Activated T-helper 1 cell treated with anti-CD3 and anti-CD28 coated beads, Interleukin-2, amount 50 U/mL, for 16 hours (primary cell): ENCODE results near the gene LCMT1.
A peak's percentile ranks its signal among the peaks of the same experiment; 100 is the strongest.
"Not testable (repeated sequence)": the region's sequence is repeated elsewhere in the genome, so short reads cannot be mapped to it uniquely, and the experiment has no call there.

ENCODE experiments used
- DNase-seq, 2 donors: peaks; one replicate each; pipeline ENCODE4 v3.0.0-alpha.2; 2020; ENCODE audit warnings: low read depth in 1 of 2, low spot score in 1 of 2

Gene LCMT1

DNA sequence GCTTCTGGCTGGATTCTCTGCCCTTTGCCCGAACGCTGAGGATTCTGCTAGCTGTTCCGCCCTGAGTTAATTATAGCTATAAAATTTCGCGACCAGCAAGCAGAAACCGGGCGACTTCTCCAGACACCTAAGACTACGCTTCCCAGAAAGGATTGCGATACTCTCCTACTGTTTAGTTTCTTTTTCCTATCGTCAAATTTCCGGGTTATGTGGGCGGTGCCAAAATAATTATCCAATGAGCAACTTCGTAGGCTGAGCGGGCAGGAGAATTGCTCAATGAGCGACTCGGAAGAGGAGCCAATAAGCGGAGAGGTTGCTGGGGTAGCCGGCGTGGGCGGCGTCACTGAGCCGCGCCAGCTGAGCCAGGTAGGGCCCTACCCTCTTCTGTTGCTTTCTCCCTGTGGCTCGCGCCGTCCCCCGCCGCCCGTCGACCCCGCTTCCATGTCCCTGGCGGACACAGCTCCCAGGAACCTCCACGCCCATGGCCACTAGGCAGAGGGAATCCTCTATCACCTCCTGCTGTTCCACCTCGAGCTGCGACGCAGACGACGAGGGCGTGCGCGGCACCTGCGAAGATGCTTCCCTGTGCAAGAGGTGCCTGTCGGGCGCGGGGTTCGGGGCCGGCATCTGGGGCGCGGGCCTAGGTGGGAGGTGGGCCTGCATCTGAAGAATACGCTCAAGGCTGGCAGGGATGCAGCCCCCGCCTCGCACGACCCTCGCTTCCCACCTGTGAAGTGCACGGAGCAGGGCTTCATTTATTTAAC lies at the start of gene LCMT1:
Gene LCMT1, plus strand, starts transcription at position 340 of the 764 bp plus-strand sequence. Its CDS starts 142 bp downstream, at position 482.
- DNase-seq: peak; percentile 63 to 85

GRCh38 chr16:25063102-25063501 lies 48.4 kb upstream of the LCMT1 start:
- no peak for DNase-seq

DNA sequence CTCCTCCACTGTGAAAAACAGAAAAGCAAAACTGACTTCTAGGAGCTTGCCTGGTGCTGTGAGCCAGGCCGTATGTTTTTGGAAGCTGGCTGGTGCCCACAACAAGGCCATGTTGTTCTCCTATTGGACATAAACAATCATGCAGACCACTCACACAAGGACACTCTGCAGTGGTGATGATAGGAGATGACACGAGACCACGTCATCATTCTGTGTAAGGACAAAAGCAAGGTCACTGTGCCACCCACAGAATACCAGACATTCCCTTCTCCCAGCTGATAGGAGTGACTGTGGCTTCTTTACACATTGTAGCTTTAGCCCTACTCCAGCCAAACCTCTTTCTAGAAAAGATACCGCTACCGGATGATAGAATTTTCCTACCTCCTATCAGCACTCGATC lies 47.7 kb upstream of the LCMT1 start:
- DNase-seq: no peak

GRCh38 chr16:25064281-25064680 lies 47.3 kb upstream of the LCMT1 start:
- DNase-seq: not testable (repeated sequence)

DNA sequence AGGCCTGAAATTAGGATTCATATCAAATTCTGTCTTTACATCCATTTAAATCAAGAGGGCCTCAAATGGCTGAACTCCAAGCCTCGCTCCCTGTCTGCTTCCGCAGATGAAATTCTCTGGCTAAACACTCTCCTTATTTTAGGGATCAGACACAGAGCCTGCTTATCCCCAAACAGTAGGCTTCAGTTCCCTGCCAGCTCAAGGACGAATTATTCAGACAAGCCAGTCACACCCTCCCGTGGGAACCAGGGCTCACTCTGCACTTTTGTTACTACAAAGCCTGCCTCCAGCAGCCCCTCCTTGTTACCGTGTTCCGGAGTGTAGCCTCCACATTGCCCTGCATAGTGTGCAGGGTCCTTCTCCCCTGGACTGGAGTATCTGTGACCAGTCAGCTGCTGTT lies 46.6 kb upstream of the LCMT1 start:
- no peak for DNase-seq

GRCh38 chr16:25065899-25066298 lies 45.6 kb upstream of the LCMT1 start:
- DNase-seq: no peak

DNA sequence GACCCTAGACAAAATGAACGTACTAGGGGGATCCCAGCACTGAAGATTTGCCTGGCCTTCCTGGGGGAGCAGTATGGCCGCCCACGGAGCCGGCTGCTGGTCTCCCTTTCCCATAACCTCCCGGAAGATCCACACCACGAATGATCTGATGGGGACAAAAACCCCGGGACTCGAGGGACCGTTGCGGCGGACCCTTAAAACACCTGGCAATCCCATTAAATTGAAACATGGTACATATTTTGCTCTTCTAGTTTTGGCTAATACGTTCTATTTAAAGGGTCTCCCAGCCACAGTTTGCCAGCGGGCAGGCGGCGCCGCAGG lies 45.2 kb upstream of the LCMT1 start:
- no peak for DNase-seq

GRCh38 chr16:25066747-25067631 lies 44.6 kb upstream of the LCMT1 start:
- peak; percentile 68 to 71 for DNase-seq

GRCh38 chr16:25073854-25074253 lies 37.7 kb upstream of the LCMT1 start:
- no peak for DNase-seq

- no peak for DNase-seq
Observed at GRCh38 chr16:25078386-25078978, 33.1 kb upstream of the LCMT1 start.

- DNase-seq: no peak
Observed at GRCh38 chr16:25079637-25080378, 31.7 kb upstream of the LCMT1 start.

GRCh38 chr16:25080420-25081131 lies 31.0 kb upstream of the LCMT1 start:
- DNase-seq: no peak

- no peak for DNase-seq
Observed at GRCh38 chr16:25081702-25082101, 29.8 kb upstream of the LCMT1 start.

DNA sequence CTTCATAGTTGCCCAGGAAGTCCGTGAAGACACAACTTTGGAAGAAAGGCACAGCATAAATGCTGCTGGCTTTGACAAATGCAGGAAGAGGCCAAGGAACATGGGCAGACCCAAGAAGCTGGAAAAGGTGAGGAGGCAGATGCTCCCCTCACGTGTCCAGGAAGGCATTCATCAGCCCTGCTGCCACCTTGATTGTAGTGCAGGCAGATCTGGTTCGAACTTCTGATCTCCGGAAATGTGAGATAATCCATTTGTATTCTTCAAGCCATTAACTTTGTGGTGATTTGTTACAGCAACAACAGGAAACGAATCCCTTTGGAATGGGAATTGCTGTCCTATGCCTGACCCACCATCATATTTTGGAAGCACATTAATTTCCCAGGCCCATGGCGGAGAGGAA lies 28.5 kb upstream of the LCMT1 start:
- no peak for DNase-seq

DNA sequence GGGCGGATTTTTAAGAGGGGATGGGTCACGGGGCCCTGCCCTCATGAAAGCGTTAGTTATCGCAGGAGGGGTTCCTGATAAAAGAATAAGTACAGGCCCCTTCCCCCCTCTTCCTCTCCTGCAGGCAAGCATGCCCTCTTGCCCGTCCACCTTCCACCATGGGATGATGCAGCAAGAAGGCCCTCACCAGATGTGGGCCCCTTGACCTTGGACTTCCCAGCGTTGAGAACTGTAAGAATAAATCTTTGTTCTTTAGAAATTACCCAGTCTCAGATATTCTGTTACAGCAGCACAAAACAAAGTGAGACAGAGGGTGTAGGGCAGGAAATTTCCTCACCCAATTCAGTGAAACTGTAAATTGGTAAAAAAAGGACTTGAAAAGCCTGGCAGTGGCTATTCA lies 27.8 kb upstream of the LCMT1 start:
- DNase-seq: no peak

DNA sequence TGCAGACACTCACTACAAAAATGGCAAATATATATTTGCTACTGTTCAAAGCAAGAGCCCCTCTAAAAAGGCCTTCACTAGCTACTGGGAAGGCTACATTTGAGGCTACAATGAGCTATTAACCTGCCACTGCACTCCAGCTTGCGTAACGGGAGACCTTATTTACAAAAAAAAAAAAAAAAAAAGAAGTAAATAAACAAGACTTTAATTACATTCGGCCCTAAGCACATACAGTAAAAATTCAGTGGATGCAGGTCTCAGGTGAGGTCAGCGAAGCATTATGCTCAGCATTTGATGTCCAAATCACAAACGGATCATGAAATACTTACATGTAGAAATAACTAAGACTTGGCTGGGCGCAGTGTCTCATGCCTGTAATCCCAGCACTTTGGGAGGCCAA lies 26.7 kb upstream of the LCMT1 start:
- no peak for DNase-seq

- no peak for DNase-seq
Observed at GRCh38 chr16:25087761-25088160, 23.8 kb upstream of the LCMT1 start.

DNA sequence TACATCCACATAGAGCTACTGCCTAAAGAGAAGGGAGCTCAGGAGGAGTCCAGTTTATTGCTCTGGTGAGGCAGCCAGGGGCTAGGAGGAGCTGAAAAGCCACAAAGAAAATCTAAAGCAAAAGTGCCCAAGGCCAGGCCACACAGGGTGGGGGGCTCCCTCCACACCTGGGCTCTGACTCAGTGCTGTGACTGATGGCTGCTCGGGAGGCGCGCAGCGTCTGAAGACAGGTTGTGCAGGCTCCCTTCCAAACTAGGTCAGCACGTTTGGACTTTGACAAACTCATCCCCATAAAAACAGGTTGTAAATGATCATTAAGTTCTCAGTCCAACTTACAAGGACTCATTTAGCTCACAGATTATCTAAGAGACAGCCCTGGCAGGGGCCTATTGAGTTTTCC lies 22.2 kb upstream of the LCMT1 start:
- no peak for DNase-seq

GRCh38 chr16:25092441-25092840 lies 19.1 kb upstream of the LCMT1 start:
- DNase-seq: no peak

GRCh38 chr16:25093208-25094061 lies 18.1 kb upstream of the LCMT1 start:
- DNase-seq: no peak
